Measurements from ENCODE around the gene ITK. TPM values are rescaled to one million over a fixed set of nuclear protein-coding genes. Genes with fewer than 3 reads are reported as not detected.

Gene ITK
- total RNA-seq, 1 donor from 2014 or later = not detected

- Mint-ChIP-seq H3K36me3 (no peaks in the 10 kb centered on the region), H3K4me1 (ENCODE audit: unreplicated experiment) (no peaks in the 10 kb centered on the region), H3K4me3 (no peak overlapping the region), H3K27me3 (no peaks in the 10 kb centered on the region), H3K27ac (no peak overlapping the region), H3K9me3 (no peaks in the 10 kb centered on the region)
- TF ChIP-seq CTCF (conservative IDR thresholded peaks at IDR 0.05) = no peak
- DNase-seq (ENCODE audit: extremely low spot score, unreplicated experiment) = no peak
Measured at GRCh38 chr5:157159209-157159751, 21.4 kb upstream of the ITK start.

- no peak for DNase-seq (ENCODE audit: extremely low spot score, unreplicated experiment)
- Mint-ChIP-seq H3K4me3 (no peak overlapping the region), H3K27me3 (no peaks in the 10 kb centered on the region), H3K27ac (no peak overlapping the region), H3K9me3 (no peaks in the 10 kb centered on the region), H3K36me3 (no peaks in the 10 kb centered on the region), H3K4me1 (ENCODE audit: unreplicated experiment) (no peaks in the 10 kb centered on the region)
- TF ChIP-seq CTCF (conservative IDR thresholded peaks at IDR 0.05) = no peak
Measured at GRCh38 chr5:157160001-157160400, 20.6 kb upstream of the ITK start.

DNA sequence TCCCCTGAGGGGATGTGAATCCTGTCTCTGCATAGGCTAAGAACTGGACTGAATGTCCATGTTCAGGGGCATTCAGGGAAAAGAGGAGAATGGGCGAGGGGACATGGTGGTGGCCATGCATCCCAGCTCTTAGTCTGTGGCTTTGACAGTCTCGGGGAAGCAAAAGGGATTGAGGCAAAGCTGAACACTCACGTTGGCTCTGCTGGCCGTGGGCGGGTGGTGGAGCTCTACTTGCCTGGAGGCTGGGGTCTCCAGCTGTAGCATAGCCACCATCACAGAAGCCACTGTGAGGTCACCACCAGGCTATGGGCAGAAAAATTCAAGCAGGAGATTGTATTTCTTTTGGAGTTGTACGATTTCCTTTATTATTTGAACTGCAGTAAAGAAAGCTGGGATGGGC lies 18.6 kb upstream of the ITK start:
- H3K9me3 Mint-ChIP-seq = no peaks in the 10 kb centered on the region
- no peak overlapping the region for H3K4me3 Mint-ChIP-seq
- no peak overlapping the region for H3K27ac Mint-ChIP-seq
- H3K27me3 Mint-ChIP-seq = no peaks in the 10 kb centered on the region
- no peak for DNase-seq (ENCODE audit: extremely low spot score, unreplicated experiment)
- H3K4me1 Mint-ChIP-seq (ENCODE audit: unreplicated experiment) = no peaks in the 10 kb centered on the region
- TF ChIP-seq CTCF (conservative IDR thresholded peaks at IDR 0.05) = no peak
- no peaks in the 10 kb centered on the region for H3K36me3 Mint-ChIP-seq

GRCh38 chr5:157162919-157163510 lies 17.6 kb upstream of the ITK start:
- H3K4me1 Mint-ChIP-seq (ENCODE audit: unreplicated experiment) = no peaks in the 10 kb centered on the region
- no peak overlapping the region for H3K27ac Mint-ChIP-seq
- H3K4me3 Mint-ChIP-seq = no peak overlapping the region
- DNase-seq (ENCODE audit: extremely low spot score, unreplicated experiment) = no peak
- no peaks in the 10 kb centered on the region for H3K36me3 Mint-ChIP-seq
- peaks cover 5% of the 10 kb centered on the region for H3K27me3 Mint-ChIP-seq
- no peak for TF ChIP-seq CTCF (conservative IDR thresholded peaks at IDR 0.05)
- no peaks in the 10 kb centered on the region for H3K9me3 Mint-ChIP-seq

DNA sequence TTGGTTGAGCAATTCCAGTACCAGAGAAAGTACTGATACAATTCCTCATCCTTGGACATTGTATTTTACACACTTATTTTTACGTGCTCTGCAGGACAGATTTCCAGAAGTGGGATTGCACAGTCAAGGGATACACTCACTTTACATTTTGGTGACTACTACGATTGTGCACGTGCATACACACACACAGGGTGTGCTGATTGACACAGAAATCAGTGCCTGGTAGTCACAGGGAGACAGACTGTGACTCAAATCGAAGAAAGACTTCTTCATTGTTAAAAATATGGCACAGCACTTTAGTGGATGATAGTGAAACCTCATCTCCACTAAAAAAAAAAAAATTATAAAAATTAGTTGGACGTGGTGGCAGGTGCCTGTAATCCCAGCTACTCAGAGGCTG lies 16.1 kb upstream of the ITK start:
- Mint-ChIP-seq H3K4me1 (ENCODE audit: unreplicated experiment) (no peaks in the 10 kb centered on the region), H3K36me3 (no peaks in the 10 kb centered on the region), H3K4me3 (no peak overlapping the region), H3K9me3 (no peaks in the 10 kb centered on the region), H3K27me3 (peaks cover 6% of the 10 kb centered on the region), H3K27ac (no peak overlapping the region)
- no peak for TF ChIP-seq CTCF (conservative IDR thresholded peaks at IDR 0.05)
- no peak for DNase-seq (ENCODE audit: extremely low spot score, unreplicated experiment)

All from type B pancreatic cell (in vitro differentiated cells).